Omental fat pad (tissue), 4 donors: ENCODE data around the gene FKBP9. TPM values are rescaled to one million over a fixed set of nuclear protein-coding genes. Genes with fewer than 3 reads are reported as not detected.
"Not testable (repeated sequence)": the region's sequence is repeated elsewhere in the genome, so short reads cannot be mapped to it uniquely, and the experiment has no call there.

Source experiments
- ATAC-seq: fragments of 150-250 bp; one replicate; pipeline ENCODE4 v1.9.1; 2016; ENCODE audit warnings: mild to moderate bottlenecking, moderate library complexity; ENCODE audit not compliant: low FRiP score
- DNase-seq: peaks from one replicate; pipeline ENCODE4 v3.0.0-alpha.2; 2019; ENCODE audit warnings: low spot score
- total RNA-seq, 4 donors: library from RNA; depleted of rRNA; stranded (reverse); fragments of >200 nt; gene quantifications; one replicate each; pipeline ENCODE4 v1.1.0, GENCODE V29; 2016
- TF ChIP-seq, protein P1 (sequence below), 3 donors: fragments of 450-650 bp; IDR thresholded peaks; one replicate each; pipeline ENCODE4 v1.5.1; 2016 to 2017; ENCODE audit warnings: antibody characterized with exemption in 3 of 3, mild to moderate bottlenecking in 3 of 3, moderate library complexity in 2 of 3

The FKBP9 gene, protein sequence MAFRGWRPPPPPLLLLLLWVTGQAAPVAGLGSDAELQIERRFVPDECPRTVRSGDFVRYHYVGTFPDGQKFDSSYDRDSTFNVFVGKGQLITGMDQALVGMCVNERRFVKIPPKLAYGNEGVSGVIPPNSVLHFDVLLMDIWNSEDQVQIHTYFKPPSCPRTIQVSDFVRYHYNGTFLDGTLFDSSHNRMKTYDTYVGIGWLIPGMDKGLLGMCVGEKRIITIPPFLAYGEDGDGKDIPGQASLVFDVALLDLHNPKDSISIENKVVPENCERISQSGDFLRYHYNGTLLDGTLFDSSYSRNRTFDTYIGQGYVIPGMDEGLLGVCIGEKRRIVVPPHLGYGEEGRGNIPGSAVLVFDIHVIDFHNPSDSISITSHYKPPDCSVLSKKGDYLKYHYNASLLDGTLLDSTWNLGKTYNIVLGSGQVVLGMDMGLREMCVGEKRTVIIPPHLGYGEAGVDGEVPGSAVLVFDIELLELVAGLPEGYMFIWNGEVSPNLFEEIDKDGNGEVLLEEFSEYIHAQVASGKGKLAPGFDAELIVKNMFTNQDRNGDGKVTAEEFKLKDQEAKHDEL
- total RNA-seq, result 100 to 1,000 TPM in 1 of 4 donors, 10 to 100 TPM in 3; 86.0 to 269 (median 91.3) TPM

DNA sequence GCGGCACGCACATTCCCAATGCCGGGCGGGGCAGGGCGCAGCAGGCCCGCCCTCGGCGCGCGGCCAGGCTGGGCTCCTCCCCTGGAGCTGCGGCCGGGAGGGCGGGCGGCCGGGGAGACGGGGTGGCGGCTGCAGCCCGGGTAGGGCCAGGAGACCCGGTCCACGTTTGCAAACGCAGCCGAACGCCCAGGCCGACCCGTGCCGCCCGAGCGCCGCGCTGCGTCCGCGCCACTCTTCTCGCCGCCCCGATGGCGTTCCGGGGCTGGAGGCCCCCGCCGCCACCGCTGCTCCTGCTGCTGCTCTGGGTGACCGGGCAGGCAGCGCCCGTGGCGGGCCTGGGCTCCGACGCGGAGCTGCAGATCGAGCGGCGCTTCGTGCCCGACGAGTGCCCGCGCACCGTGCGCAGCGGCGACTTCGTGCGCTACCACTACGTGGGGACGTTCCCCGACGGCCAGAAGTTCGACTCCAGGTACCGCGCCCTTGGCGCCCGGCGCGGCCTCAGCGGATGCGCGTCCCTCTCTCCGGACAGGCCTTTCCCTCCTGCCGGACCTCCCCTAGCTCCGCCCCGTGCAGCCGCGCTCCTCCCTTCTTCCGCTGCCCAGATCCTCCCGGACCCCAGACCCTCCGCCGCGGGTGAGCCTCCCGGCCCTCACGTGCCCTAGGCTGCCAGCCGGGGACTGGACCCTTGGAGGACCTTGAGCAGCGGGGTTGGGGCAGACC, at the start of gene FKBP9:
FKBP9 (plus strand) TSS at position 115 of the 720 bp plus-strand sequence; CDS start at position 249, 134 bp downstream.
- TF ChIP-seq, protein P1, sequence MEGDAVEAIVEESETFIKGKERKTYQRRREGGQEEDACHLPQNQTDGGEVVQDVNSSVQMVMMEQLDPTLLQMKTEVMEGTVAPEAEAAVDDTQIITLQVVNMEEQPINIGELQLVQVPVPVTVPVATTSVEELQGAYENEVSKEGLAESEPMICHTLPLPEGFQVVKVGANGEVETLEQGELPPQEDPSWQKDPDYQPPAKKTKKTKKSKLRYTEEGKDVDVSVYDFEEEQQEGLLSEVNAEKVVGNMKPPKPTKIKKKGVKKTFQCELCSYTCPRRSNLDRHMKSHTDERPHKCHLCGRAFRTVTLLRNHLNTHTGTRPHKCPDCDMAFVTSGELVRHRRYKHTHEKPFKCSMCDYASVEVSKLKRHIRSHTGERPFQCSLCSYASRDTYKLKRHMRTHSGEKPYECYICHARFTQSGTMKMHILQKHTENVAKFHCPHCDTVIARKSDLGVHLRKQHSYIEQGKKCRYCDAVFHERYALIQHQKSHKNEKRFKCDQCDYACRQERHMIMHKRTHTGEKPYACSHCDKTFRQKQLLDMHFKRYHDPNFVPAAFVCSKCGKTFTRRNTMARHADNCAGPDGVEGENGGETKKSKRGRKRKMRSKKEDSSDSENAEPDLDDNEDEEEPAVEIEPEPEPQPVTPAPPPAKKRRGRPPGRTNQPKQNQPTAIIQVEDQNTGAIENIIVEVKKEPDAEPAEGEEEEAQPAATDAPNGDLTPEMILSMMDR (IDR thresholded peaks at IDR 0.05), result no peak

GRCh38 chr7:32910195-32910594, 47.0 kb upstream of the FKBP9 start:
- TF ChIP-seq, protein P1 (IDR thresholded peaks at IDR 0.05), result no peak
- no peak for ATAC-seq
- no peak for DNase-seq

More for the DNA sequence above, at the start of gene FKBP9:
- DNase-seq (peak; percentile 50), ATAC-seq (peak; percentile 93)

DNA sequence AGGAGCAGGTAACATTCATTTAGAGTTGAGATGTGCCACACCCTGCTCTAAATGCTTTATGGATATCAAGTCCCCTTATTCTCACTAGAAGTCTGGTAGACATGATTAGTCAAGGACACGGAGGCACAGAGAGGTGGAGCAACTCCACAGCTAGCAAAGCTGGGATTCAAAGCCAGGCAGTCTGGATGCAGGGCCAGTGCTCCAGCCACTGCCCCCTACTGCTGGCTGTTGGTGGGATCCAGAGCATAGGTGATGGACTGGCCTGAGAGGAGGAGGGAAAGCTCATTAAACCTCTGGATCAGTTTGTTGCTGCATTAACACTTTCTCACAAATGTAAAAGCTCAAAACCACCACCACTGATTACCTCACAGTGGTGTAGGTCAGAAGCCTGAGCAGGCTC, 43.1 kb upstream of the FKBP9 start:
- ATAC-seq (no peak), DNase-seq (no peak)
- TF ChIP-seq, protein P1 (IDR thresholded peaks at IDR 0.05), result no peak

- ATAC-seq (no peak), DNase-seq (no peak)
- TF ChIP-seq, protein P1 (IDR thresholded peaks at IDR 0.05), result no peak
Observed at GRCh38 chr7:32915041-32915536, 42.2 kb upstream of the FKBP9 start.

DNA sequence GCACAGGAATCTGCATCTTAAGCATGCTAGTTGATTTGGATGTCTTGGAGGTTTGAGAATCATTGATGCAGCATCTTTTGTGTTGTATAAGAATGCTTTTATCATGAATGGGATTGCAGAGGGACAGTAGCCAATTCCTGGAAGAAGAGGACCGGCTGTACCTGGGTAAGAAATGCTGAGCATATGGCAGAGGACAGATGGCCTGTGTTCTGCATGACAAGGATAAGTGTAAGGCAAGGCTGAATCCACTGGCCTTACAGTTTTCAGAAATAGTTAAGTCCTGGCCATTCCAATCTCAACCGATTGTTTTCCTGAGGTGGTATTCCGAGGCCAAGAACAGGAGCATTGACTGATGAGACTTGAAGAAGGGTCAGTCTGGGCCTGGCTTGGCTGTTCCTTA, 41.2 kb upstream of the FKBP9 start:
- DNase-seq (no peak), ATAC-seq (no peak)
- TF ChIP-seq, protein P1 (IDR thresholded peaks at IDR 0.05), result no peak

DNA sequence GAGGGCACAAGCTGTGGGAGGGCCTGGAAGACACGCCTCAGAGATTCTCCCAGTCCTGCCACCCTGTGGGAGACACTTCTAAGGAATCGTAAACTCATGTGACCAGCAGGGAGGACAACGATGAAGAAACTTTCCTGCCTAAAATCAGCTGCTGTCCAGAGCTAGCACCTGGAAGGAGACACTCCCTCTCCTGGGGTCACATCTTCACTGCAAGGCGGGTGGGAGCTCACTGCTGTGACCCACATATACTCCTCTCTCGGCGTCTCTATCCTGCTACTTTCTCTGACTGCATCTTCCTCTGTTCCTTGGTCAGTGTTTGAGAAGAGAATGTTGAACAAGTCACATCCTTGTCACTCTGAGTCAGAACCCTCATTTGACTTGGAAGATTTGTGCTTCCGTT, 40.2 kb upstream of the FKBP9 start:
- ATAC-seq, result not testable (repeated sequence)

GRCh38 chr7:32921896-32922295, 35.3 kb upstream of the FKBP9 start:
- ATAC-seq, result no peak
- no peak for DNase-seq
- TF ChIP-seq, protein P1 (IDR thresholded peaks at IDR 0.05), result no peak

More for the DNA sequence above, 40.2 kb upstream of the FKBP9 start:
- DNase-seq, result not testable (repeated sequence)
